Uterus (tissue), 4 donors: ENCODE results near the gene C10orf95. TPM values are rescaled to one million over a fixed set of nuclear protein-coding genes. Genes with fewer than 3 reads are reported as not detected.
A peak's percentile ranks its signal among the peaks of the same experiment; 100 is the strongest.

Source experiments
- DNase-seq, 2 donors: peaks; one replicate each; pipeline ENCODE4 v3.0.0-alpha.2; 2019 to 2020
- H3K27ac ChIP-seq, 2 donors: fragments of 200-600 bp; sonication (generic); 1 replicate in 1 of 2; 2 replicates in 1 of 2; pipeline ENCODE4 v1.5.1; 2016 to 2018
- H3K27me3 ChIP-seq, 2 donors: fragments of 200-600 bp; sonication (generic); one replicate each; pipeline ENCODE4 v1.5.1; 2018 to 2019; ENCODE audit warnings: control low read depth in 1 of 2
- H3K36me3 ChIP-seq, 2 donors: fragments of 200-600 bp; sonication (generic); one replicate each; pipeline ENCODE4 v1.5.1; 2019; ENCODE audit warnings: control low read depth in 1 of 2
- H3K4me1 ChIP-seq, 2 donors: fragments of 200-600 bp; sonication (generic); one replicate each; pipeline ENCODE4 v1.5.1; 2018 to 2019; ENCODE audit warnings: control low read depth in 1 of 2
- H3K4me3 ChIP-seq, 2 donors: fragments of 200-600 bp; sonication (generic); 1 replicate in 1 of 2; 2 replicates in 1 of 2; pipeline ENCODE4 v1.5.1; 2018 to 2019; ENCODE audit warnings: mild to moderate bottlenecking in 1 of 2
- H3K9me3 ChIP-seq, 2 donors: fragments of 200-600 bp; sonication (generic); one replicate each; pipeline ENCODE4 v1.5.1; 2019; ENCODE audit warnings: control low read depth in 1 of 2
- CTCF ChIP-seq, 4 experiments: fragments of 200-600 bp in 2 of 4; fragments of 450-650 bp in 2 of 4; sonication (generic) in 2 of 4; IDR thresholded peaks; one replicate each; pipeline ENCODE4 v1.5.1; 2016 to 2019; ENCODE audit warnings: antibody characterized with exemption in 4 of 4, mild to moderate bottlenecking in 2 of 4, moderate library complexity in 1 of 4
- POLR2A ChIP-seq, 2 donors: fragments of 450-650 bp; IDR thresholded peaks; one replicate each; pipeline ENCODE4 v1.6.1; 2016; ENCODE audit warnings: antibody characterized with exemption in 2 of 2, mild to moderate bottlenecking in 1 of 2, moderate library complexity in 1 of 2
- intact Hi-C: fragments of 100-400 bp; cut with DNase I; formaldehyde crosslinking; loops from one replicate; pipeline ENCODE4 v1.15.1; 2023; ENCODE audit warnings: low total_unique reads
- total RNA-seq, 4 donors: library from RNA; depleted of rRNA in 3 of 4; stranded (reverse); fragments of >200 nt in 3 of 4; gene quantifications; one replicate each; pipeline versions ENCODE4 v1.1.0 to v1.2.4, GENCODE V29; 2014 to 2023
- donor health status: DM: yes; HTN: yes; CAD: no.

C10orf95 gene
- total RNA-seq, 4 donors from 2014 or later, result 0.21 TPM; not detected in 3

DNA sequence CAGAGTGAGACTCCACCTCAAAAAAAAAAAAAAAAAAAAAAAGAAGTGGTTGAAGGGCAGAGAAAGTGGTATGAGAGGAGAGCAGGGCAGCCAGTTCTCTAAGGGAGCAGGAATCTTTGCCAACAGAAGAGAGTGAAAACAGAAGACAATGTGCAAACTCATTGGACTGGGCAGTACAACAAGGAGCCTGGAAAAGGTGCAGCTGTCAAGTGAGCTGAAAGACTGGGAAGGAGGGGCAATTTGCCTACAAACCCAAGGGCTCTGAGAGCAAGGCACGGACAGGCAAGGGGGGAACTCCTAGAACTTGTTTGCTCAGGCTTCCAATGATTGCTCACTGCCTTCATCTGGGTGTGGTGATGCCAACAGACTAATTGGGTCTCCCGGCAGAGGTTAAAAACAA lies 41.6 kb upstream of the C10orf95 start:
- H3K9me3 ChIP-seq, result no peaks in the 10 kb centered on the region
- intact Hi-C loops, result no loop called here
- H3K4me3 ChIP-seq, result no peak overlapping the region
- peaks cover 0 to 13% of the 10 kb centered on the region in 2 donors for H3K4me1 ChIP-seq
- DNase-seq, result no peak
- no peaks in the 10 kb centered on the region for H3K27me3 ChIP-seq
- TF ChIP-seq POLR2A (IDR thresholded peaks at IDR 0.05) (no peak), CTCF (IDR thresholded peaks at IDR 0.05) (no peak)
- peak overlapping the region in 1 of 2 donors; percentile 56 for H3K27ac ChIP-seq
- H3K36me3 ChIP-seq, result no peaks in the 10 kb centered on the region

- Histone ChIP-seq H3K4me3 (no peak overlapping the region), H3K9me3 (no peaks in the 10 kb centered on the region), H3K4me1 (peaks cover 0 to 13% of the 10 kb centered on the region in 2 donors), H3K36me3 (no peaks in the 10 kb centered on the region), H3K27me3 (no peaks in the 10 kb centered on the region), H3K27ac (no peak overlapping the region)
- TF ChIP-seq POLR2A (IDR thresholded peaks at IDR 0.05) (no peak), CTCF (IDR thresholded peaks at IDR 0.05) (no peak)
- intact Hi-C loops, result no loop called here
- DNase-seq, result no peak
Measured at GRCh38 chr10:102492344-102492939, 41.1 kb upstream of the C10orf95 start.

GRCh38 chr10:102491136-102491535 lies 39.8 kb upstream of the C10orf95 start:
- H3K27ac ChIP-seq, result no peak overlapping the region
- intact Hi-C loops, result no loop called here
- no peaks in the 10 kb centered on the region for H3K36me3 ChIP-seq

GRCh38 chr10:102485093-102485784 lies 33.9 kb upstream of the C10orf95 start:
- Histone ChIP-seq H3K4me3 (no peak overlapping the region), H3K4me1 (no peaks in the 10 kb centered on the region), H3K27me3 (no peaks in the 10 kb centered on the region), H3K36me3 (no peaks in the 10 kb centered on the region), H3K9me3 (no peaks in the 10 kb centered on the region), H3K27ac (no peak overlapping the region)
- intact Hi-C loops, result no loop called here
- DNase-seq, result no peak
- no peak for TF ChIP-seq CTCF (IDR thresholded peaks at IDR 0.05)
- TF ChIP-seq POLR2A (IDR thresholded peaks at IDR 0.05), result no peak

More at GRCh38 chr10:102491136-102491535, 39.8 kb upstream of the C10orf95 start:
- Histone ChIP-seq H3K27me3 (no peaks in the 10 kb centered on the region), H3K9me3 (no peaks in the 10 kb centered on the region), H3K4me1 (peaks cover 0 to 13% of the 10 kb centered on the region in 2 donors), H3K4me3 (no peak overlapping the region)
- no peak for DNase-seq
- TF ChIP-seq CTCF (IDR thresholded peaks at IDR 0.05) (no peak), POLR2A (IDR thresholded peaks at IDR 0.05) (no peak)

- H3K4me1 ChIP-seq, result no peaks in the 10 kb centered on the region
- no peak overlapping the region for H3K4me3 ChIP-seq
- TF ChIP-seq CTCF (IDR thresholded peaks at IDR 0.05) (no peak), POLR2A (IDR thresholded peaks at IDR 0.05) (no peak)
- no peaks in the 10 kb centered on the region for H3K9me3 ChIP-seq
- DNase-seq, result no peak
- no peaks in the 10 kb centered on the region for H3K36me3 ChIP-seq
- H3K27ac ChIP-seq, result no peak overlapping the region
- intact Hi-C loops, result no loop called here
- H3K27me3 ChIP-seq, result no peaks in the 10 kb centered on the region
Measured at GRCh38 chr10:102484021-102484420, 32.7 kb upstream of the C10orf95 start.
